GM19193 (cell line): ENCODE results near the gene AKNAD1.

Experiments used
- POLR2A ChIP-seq: IDR thresholded peaks from 4 replicates; pipeline ENCODE4 v1.6.1; 2011; ENCODE audit not compliant: insufficient read depth, insufficient read length; ENCODE audit errors: extremely low read depth

The AKNAD1 gene

DNA sequence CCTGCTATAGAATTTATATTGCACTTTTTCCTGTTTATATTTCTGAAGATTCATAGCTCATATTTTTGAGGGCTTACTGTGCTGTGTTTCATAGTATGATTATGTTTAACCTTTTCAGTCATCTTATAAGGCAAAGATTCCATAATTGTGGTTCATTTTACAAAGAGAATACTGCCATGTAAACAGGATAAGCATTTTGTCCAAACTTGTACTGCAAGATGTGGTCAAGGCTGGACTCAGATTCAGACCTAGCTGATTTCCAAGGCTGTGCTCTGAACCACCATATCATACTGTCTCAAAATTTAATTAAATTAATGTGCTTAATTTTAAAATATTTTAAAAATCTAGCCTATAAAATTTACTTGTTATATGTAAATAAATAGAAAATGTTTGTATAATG is 79.1 kb downstream of the AKNAD1 start:
- no peak for TF ChIP-seq POLR2A

DNA sequence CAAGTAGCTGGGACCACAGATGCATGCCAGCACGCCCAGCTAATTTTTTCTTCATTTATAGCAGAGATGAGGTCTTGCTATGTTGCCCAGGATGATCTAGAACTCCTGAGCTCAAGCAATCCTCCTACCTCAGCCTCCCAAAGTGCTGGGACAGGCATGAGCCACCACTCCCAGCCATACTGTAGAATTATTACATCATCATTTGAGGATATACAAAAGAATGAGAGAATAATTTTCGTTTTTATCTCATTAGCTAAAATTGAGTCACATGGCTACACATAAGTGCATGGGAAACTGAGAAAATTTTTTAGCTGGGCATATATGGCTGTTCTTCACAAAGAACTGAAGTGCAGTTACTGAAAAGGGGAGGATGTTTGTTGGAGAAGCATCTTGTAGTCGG is 89.2 kb downstream of the AKNAD1 start:
- no peak for TF ChIP-seq POLR2A

DNA sequence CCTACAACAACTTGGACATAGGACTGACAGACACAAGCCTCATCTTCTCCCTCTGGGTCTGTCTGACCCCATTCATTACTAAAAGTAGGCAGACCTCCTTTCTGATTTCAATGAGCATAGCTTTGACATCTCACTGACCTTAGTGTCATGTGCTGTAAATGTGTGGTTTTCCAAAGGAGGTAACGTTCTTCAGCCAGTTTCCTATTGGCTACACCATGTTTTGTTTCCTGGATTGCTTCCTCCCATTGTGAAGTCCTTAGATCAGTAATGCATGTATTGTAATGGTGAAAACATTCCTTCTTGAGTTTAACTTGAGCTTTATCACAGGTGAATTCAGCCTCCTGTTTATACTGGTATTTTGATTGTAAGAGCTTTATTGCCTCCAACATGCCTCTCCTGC is 89.8 kb downstream of the AKNAD1 start:
- no peak for TF ChIP-seq POLR2A
